Lower leg skin (tissue), 3 donors: ENCODE data around the gene CABCOCO1.

Experiments used
- CTCF ChIP-seq, 3 donors: fragments of 450-650 bp; IDR thresholded peaks; one replicate each; pipeline ENCODE4 v1.5.1; 2016; ENCODE audit warnings: antibody characterized with exemption in 3 of 3, mild to moderate bottlenecking in 3 of 3, moderate library complexity in 2 of 3
- POLR2A ChIP-seq, 2 donors: fragments of 450-650 bp; IDR thresholded peaks; one replicate each; pipeline ENCODE4 v1.6.1; 2016 to 2017; ENCODE audit warnings: antibody characterized with exemption in 2 of 2, mild to moderate bottlenecking in 1 of 2, moderate library complexity in 1 of 2

GRCh38 chr10:61628875-61629513, 33.7 kb upstream of the CABCOCO1 start:
- TF ChIP-seq CTCF (IDR thresholded peaks at IDR 0.05) = no peak
- TF ChIP-seq POLR2A (IDR thresholded peaks at IDR 0.05) = no peak
